ENCODE results near the gene ATP8B4.

DNA sequence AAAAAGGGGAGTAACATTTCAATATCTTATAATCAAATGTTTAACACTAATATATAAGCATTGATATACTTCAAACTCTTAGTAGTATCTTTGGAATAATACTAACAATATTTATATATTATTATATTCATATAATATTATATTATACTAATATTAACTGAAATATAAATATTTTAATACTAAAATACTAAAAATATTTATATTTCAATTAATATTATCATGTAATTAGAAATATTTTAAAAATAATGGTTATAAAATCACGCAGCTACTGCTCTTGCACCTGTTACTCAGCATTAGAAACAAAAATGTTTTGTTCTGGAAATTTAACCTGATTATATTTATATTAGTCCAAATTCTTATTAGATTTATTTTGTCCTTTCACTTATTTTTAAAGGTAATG, 12.6 kb upstream of the ATP8B4 start:
- TF ChIP-seq, protein P1, sequence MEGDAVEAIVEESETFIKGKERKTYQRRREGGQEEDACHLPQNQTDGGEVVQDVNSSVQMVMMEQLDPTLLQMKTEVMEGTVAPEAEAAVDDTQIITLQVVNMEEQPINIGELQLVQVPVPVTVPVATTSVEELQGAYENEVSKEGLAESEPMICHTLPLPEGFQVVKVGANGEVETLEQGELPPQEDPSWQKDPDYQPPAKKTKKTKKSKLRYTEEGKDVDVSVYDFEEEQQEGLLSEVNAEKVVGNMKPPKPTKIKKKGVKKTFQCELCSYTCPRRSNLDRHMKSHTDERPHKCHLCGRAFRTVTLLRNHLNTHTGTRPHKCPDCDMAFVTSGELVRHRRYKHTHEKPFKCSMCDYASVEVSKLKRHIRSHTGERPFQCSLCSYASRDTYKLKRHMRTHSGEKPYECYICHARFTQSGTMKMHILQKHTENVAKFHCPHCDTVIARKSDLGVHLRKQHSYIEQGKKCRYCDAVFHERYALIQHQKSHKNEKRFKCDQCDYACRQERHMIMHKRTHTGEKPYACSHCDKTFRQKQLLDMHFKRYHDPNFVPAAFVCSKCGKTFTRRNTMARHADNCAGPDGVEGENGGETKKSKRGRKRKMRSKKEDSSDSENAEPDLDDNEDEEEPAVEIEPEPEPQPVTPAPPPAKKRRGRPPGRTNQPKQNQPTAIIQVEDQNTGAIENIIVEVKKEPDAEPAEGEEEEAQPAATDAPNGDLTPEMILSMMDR (IDR thresholded peaks at IDR 0.05): no peak
- TF ChIP-seq POLR2AphosphoS5 (IDR thresholded peaks at IDR 0.05): no peak

Measured in prostate gland (tissue), 2 donors.